ENCODE measurements around the gene SOAT2.

The SOAT2 gene

DNA sequence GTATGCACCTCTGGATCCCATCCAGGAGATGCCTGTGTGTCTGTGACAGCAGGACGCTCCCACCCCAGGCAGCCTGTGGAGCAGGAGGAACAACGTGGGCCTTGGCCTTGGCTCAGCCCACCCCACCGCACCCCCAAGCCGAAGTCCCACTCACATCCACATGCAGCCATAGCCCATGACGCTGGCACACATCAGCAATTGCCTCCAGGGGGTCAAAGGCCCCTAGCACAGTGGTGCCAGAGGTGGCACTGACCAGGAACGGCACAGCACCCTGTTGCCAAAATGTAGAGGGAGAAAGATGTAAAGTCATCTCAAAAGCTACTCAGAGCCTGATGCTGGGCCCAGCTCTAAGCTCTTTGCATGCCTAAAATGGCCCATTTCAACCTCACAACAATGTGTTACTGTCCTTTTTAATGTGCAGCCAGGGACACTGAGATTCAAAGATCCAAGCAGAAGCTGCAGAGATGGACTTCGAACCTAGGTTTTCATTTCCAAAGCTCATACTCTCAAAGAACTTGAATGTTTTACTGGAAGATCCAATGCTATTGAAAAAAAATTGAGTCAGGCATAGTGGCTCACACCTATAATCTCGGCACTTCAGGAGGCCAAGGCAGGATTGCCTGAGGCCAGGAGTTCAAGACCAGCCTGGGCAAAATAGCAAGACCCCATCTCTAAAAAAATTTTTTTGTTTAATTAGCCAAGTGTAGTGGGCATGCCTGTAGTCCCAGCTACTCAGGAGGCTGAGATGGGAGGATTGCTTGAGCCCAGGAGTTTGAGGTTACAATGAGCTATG lies 58.0 kb downstream of the SOAT2 start:
- TF ChIP-seq, protein P1, sequence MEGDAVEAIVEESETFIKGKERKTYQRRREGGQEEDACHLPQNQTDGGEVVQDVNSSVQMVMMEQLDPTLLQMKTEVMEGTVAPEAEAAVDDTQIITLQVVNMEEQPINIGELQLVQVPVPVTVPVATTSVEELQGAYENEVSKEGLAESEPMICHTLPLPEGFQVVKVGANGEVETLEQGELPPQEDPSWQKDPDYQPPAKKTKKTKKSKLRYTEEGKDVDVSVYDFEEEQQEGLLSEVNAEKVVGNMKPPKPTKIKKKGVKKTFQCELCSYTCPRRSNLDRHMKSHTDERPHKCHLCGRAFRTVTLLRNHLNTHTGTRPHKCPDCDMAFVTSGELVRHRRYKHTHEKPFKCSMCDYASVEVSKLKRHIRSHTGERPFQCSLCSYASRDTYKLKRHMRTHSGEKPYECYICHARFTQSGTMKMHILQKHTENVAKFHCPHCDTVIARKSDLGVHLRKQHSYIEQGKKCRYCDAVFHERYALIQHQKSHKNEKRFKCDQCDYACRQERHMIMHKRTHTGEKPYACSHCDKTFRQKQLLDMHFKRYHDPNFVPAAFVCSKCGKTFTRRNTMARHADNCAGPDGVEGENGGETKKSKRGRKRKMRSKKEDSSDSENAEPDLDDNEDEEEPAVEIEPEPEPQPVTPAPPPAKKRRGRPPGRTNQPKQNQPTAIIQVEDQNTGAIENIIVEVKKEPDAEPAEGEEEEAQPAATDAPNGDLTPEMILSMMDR (IDR thresholded peaks at IDR 0.05), result no peak

DNA sequence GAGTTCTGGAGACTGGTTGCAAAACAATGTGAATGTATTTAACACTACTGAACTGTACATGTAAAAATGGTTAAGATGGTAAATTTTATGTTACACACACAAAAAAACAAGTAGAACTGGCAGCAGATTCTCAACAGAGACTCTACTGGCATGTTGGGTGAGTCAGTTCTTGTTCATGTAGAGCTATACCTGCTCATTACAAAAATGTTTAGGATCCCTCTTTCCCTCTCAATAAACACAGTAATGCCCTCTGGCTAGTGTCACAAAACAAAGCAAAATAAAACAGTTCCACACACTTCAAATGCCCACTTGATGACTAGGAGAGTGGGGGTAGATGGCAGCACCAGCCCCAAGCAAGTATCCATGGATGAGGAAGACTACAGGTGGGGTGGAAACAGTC lies 63.6 kb downstream of the SOAT2 start:
- TF ChIP-seq, protein P1 (IDR thresholded peaks at IDR 0.05), result no peak

DNA sequence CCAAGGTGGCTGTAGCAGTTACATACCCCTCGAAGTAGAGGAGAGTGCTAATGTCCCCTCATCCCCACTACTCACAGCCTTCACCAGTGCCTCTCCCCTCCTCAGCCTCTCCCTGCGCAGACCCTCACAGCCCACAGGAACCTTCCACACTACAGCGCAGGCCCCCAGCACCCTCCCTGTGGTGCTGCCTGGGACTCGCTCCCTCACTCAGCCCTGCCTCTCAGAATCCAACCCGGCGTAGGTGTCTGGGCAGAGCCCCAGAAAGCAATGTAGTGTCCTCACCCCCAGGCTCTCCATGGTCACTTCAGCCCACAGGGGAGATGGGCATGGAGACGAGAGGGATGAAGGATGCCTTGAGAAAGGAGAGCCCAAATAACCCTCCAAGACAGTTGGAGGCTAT lies 66.4 kb downstream of the SOAT2 start:
- TF ChIP-seq, protein P1 (IDR thresholded peaks at IDR 0.05), result no peak

DNA sequence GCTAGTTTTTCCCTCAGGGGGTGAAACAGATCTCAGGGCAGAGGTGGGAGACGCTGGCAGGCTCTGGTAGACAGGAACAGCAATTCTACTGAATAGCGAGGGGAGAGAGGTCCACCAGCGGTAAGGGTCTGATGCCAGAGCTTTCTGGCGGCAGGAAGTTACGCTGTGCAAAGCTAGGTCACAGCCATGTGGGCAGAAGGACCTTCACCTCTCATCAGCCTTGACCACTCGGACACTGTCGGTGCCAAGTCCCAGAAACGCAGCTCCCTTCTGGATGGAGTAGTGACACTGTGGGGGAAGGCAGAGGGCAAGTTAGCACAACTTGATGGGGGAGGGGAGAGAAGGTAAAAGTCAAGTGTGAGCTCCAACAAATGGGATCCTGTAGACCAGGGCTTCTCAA lies 66.9 kb downstream of the SOAT2 start:
- TF ChIP-seq, protein P1 (IDR thresholded peaks at IDR 0.05), result no peak

DNA sequence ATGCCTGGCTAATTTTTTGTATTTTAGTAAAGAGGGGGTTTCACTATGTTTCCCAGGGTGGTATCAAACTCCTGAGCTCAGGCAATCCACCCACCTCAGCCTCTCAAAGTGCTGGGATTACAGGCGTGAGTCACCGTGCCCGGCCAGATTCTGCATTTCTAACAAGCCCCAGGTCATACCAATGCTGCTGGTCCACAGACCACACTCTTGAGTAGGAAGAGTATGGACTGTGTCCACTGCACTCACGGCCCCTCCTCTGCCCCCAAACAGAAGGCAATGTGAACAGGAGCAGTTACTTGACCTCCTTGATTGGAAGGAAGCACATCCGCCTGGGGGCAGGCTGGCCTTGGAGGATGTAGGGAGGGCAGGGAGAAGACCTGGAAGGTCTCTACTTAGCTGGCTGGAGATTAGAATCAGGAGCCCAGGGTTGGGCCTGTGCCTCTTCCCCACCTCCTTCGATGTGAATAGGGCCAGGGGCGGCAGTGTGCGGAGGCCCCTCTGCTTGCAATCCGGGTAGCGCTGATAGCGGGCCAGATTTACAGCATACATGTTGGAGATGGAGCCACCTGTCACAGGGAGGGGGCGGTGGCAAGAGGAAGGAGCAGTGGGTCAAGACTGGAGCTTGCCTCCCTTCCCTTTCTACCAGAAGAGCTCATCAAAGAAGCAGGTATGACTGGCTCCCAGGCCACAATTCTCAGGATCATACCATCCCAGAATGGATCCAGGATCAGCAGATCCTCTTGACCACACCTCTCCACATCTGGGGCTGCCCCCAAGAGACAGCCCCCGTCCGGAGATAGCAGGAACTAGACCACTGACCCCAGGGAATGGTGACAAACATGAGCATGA lies 67.8 kb downstream of the SOAT2 start:
- TF ChIP-seq, protein P1 (IDR thresholded peaks at IDR 0.05), result no peak

DNA sequence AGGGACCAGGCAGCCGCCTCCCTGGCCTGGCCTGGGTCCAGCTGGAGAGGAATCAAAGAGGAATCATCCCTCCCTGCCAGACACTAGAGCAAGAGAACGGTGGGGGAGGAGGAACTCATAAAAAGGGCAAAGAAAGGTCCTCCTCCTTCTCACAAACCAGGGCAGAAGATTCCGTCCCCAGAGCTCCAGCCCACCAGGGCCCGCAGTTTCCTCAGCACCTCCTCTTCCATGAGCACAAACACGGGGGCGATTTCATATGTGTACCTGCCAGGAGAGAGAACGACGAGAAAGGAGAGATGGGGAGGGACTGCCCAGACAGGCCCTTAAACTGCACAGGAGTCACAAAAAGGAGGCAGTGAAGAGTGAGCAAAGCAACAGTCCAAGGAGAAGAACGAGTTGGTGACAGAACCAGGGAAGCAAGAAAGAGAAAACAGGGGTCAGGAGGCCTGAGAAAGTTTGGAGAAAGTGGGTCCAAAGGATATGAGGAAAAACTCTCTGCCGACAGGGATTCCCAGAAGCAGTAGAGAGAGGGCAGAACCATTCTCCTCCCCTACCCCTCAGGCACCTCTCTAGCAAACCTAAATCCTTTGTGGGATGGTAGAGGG lies 68.5 kb downstream of the SOAT2 start:
- TF ChIP-seq, protein P1 (IDR thresholded peaks at IDR 0.05), result no peak

DNA sequence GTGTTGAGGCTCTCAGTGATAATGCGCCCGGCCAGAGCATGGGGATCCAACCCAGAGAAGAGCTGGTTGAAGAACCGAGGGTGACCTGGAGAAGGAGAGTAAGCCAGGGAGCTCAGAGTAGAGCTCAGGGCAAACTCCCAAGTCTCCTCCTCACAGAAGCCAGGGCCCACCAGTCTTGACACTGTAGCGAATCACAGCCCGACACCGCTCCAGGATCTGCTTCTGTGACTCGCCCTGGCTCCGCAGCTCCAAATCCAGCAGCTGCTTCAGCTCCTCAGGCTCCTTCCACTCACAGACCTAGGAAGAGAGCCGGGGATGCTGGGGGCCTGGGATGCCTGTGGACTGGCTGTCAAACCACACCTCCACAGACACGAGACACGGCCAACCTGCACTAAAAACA lies 69.1 kb downstream of the SOAT2 start:
- TF ChIP-seq, protein P1 (IDR thresholded peaks at IDR 0.05), result no peak
